Heart left ventricle (tissue), 13 donors: ENCODE results near the gene WNT10A.

Experiments
- POLR2A ChIP-seq, 2 donors: fragments of 450-650 bp; IDR thresholded peaks; one replicate each; pipeline ENCODE4 v1.6.1; 2017; ENCODE audit warnings: antibody characterized with exemption in 2 of 2, mild to moderate bottlenecking in 2 of 2, moderate library complexity in 2 of 2
- TF ChIP-seq, protein P1 (sequence below), 12 donors: fragments of 200-600 bp; sonication (generic) in 4 of 12; IDR thresholded peaks; one replicate each; pipeline versions ENCODE4 v1.5.0 to v1.8.0; 2018 to 2022; ENCODE audit warnings: antibody characterized with exemption in 12 of 12, mild to moderate bottlenecking in 5 of 12
- donor health status: ischemic (EF 13 %, LVEDD 7.1; RV severe dilation, severe dysfunction).
- donor health status: DM: no; HTN: yes; CAD: no.
- donor health status: DM: no; HTN: no; CAD: no.
- donor health status: ischemic (EF 25% LVEDD 6.9; RV normal size, moderate dysfunction).
- donor health status: ischemic (EF 25% LVEDD 5.7; RV mildly dilated, moderate dysfunction).
- donor health status: ischemic (EF 35%, LVEDD 5.7; RV mildly dilated, moderate dysfunction).
- donor health status: nonischemic (EF 11% LVEDD 7.7; RV severe dilation, severe dysfunction).
- donor health status: DM: yes; HTN: yes; CAD: no.
- donor health status: PGD.
- donor health status: ischemic (EF 29% LVEDD 5.4; RV normal size, mild dysfunction).
- donor health status: nonischemic (EF 23%, LVEDD 6.1; RV moderate dilation, normal function).

DNA sequence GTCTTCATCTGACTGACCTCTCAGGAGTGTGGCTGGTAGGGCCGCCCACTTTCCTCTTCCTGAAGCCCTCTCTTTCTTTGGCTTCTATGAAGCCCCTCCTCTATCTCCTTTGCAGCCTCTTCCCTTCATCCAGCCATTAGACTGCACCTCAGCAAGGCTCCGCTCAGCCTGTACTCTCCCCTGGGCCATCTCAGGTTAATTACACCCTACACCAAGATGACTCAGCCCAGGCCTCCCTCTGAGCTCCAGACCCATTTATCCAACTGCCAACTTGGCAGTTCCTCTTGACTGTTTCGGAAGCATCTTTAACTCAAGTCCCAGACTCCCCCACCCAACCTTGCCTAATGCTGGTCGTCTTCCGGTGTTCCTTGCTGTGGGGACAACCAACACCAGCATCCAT, 26.9 kb upstream of the WNT10A start:
- TF ChIP-seq, protein P1, sequence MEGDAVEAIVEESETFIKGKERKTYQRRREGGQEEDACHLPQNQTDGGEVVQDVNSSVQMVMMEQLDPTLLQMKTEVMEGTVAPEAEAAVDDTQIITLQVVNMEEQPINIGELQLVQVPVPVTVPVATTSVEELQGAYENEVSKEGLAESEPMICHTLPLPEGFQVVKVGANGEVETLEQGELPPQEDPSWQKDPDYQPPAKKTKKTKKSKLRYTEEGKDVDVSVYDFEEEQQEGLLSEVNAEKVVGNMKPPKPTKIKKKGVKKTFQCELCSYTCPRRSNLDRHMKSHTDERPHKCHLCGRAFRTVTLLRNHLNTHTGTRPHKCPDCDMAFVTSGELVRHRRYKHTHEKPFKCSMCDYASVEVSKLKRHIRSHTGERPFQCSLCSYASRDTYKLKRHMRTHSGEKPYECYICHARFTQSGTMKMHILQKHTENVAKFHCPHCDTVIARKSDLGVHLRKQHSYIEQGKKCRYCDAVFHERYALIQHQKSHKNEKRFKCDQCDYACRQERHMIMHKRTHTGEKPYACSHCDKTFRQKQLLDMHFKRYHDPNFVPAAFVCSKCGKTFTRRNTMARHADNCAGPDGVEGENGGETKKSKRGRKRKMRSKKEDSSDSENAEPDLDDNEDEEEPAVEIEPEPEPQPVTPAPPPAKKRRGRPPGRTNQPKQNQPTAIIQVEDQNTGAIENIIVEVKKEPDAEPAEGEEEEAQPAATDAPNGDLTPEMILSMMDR (IDR thresholded peaks at IDR 0.05) = no peak
- TF ChIP-seq POLR2A (IDR thresholded peaks at IDR 0.05) = no peak
